Gastroesophageal sphincter (tissue), 3 donors: ENCODE results near the gene ARHGEF7.

ENCODE experiments used
- CTCF ChIP-seq, 4 experiments: fragments of 200-600 bp in 2 of 4; fragments of 450-650 bp in 2 of 4; sonication (generic) in 1 of 4; IDR thresholded peaks; one replicate each; pipeline ENCODE4 v1.5.1; 2017 to 2019; ENCODE audit warnings: antibody characterized with exemption in 4 of 4, mild to moderate bottlenecking in 2 of 4, moderate library complexity in 2 of 4
- POLR2A ChIP-seq, 2 donors: fragments of 450-650 bp; IDR thresholded peaks; one replicate each; pipeline ENCODE4 v1.6.1; 2017; ENCODE audit warnings: antibody characterized with exemption in 2 of 2, mild to moderate bottlenecking in 2 of 2, moderate library complexity in 1 of 2
- POLR2AphosphoS5 ChIP-seq: sonication (generic); formaldehyde crosslinking; IDR thresholded peaks from one replicate; pipeline ENCODE4 v1.6.1; 2017; ENCODE audit warnings: antibody characterized with exemption

GRCh38 chr13:111213964-111214726 is 99.0 kb downstream of the ARHGEF7 start:
- TF ChIP-seq CTCF (IDR thresholded peaks at IDR 0.05) = no peak
- no peak for TF ChIP-seq POLR2AphosphoS5
- TF ChIP-seq POLR2A (IDR thresholded peaks at IDR 0.05) = no peak
